Vagina (tissue), 2 donors: ENCODE results near the gene ENO2.

Source experiments
- POLR2A ChIP-seq, 2 donors: fragments of 450-650 bp; IDR thresholded peaks; one replicate each; pipeline ENCODE4 v1.6.1; 2017; ENCODE audit warnings: antibody characterized with exemption in 2 of 2, mild to moderate bottlenecking in 2 of 2, moderate library complexity in 2 of 2
- POLR2AphosphoS5 ChIP-seq, 2 donors: sonication (generic); formaldehyde crosslinking; IDR thresholded peaks; one replicate each; pipeline ENCODE4 v1.9.0; 2017; ENCODE audit warnings: antibody characterized with exemption in 2 of 2, mild to moderate bottlenecking in 2 of 2, low read depth in 1 of 2; ENCODE audit not compliant: insufficient read depth in 1 of 2
- TF ChIP-seq, protein P1 (sequence below), 3 experiments: fragments of 450-650 bp in 2 of 3; fragments of 200-600 bp in 1 of 3; sonication (generic) in 1 of 3; IDR thresholded peaks; one replicate each; pipeline ENCODE4 v1.5.1; 2017 to 2019; ENCODE audit warnings: antibody characterized with exemption in 3 of 3, mild to moderate bottlenecking in 2 of 3, moderate library complexity in 2 of 3

- TF ChIP-seq, protein P1, sequence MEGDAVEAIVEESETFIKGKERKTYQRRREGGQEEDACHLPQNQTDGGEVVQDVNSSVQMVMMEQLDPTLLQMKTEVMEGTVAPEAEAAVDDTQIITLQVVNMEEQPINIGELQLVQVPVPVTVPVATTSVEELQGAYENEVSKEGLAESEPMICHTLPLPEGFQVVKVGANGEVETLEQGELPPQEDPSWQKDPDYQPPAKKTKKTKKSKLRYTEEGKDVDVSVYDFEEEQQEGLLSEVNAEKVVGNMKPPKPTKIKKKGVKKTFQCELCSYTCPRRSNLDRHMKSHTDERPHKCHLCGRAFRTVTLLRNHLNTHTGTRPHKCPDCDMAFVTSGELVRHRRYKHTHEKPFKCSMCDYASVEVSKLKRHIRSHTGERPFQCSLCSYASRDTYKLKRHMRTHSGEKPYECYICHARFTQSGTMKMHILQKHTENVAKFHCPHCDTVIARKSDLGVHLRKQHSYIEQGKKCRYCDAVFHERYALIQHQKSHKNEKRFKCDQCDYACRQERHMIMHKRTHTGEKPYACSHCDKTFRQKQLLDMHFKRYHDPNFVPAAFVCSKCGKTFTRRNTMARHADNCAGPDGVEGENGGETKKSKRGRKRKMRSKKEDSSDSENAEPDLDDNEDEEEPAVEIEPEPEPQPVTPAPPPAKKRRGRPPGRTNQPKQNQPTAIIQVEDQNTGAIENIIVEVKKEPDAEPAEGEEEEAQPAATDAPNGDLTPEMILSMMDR (IDR thresholded peaks at IDR 0.05): peak in 1 of 3 experiments; percentile 4
- TF ChIP-seq POLR2AphosphoS5 (IDR thresholded peaks at IDR 0.05; ENCODE audit: insufficient read depth in 1 of 2, low read depth in 1 of 2): no peak
- TF ChIP-seq POLR2A (IDR thresholded peaks at IDR 0.05): no peak
Observed at GRCh38 chr12:6938353-6939190, 24.2 kb downstream of the ENO2 start.
